Mesenteric fat pad (tissue), 1 donor: ENCODE results near the gene SAP25. TPM values are rescaled to one million over a fixed set of nuclear protein-coding genes. Genes with fewer than 3 reads are reported as not detected.

Experiments used
- DNase-seq: peaks from one replicate; pipeline ENCODE4 v3.0.0-alpha.2; 2020; ENCODE audit warnings: low spot score
- long read RNA-seq: library from polyadenylated mRNA; unstranded; transcript quantifications from one replicate; pipeline ENCODE4 v2.0.0, GENCODE V29; 2020
- total RNA-seq: library from RNA; stranded (reverse); fragmentation: NEBNext Ultra II Directional; extraction: Animal tissue kit (Norgen Biotek cat#: 25700); gene quantifications from one replicate; pipeline ENCODE4 v1.2.1, GENCODE V29; 2021
- donor health status: DM: yes; HTN: yes; CAD: no.

Gene SAP25
- total RNA-seq, result 2.3 TPM
- long read RNA-seq, partial matches to known transcripts, result 0 of 1 reads
- long read RNA-seq, other reads (novel, unspliced or antisense), result 0 of 1 reads

- DNase-seq, result no peak
Measured at GRCh38 chr7:100573691-100574361, at the start of gene SAP25. TSS of gene SAP25 (minus strand) at chr7:100573900. CDS start at chr7:100573742, 158 bp downstream.

DNA sequence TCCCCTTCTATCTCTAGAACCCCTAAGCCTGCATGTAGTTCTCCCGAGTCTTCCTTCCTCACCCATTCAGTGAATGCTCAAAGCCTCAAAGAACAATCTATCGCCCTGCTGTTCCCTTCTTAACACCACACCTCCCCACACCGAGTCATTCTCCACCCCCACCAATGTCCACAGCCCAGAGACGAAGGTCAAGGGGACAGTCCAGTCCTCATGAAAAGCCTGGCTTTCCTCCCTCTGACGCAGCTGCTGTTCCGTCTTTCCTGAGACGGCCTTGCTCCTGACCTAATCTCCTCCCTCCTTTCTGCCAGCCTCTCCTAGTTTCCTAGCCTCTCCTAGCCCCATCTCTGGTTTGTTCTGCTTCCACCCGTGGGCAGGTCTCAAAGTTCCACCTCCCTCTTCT lies 47.9 kb upstream of the SAP25 start:
- no peak for DNase-seq

DNA sequence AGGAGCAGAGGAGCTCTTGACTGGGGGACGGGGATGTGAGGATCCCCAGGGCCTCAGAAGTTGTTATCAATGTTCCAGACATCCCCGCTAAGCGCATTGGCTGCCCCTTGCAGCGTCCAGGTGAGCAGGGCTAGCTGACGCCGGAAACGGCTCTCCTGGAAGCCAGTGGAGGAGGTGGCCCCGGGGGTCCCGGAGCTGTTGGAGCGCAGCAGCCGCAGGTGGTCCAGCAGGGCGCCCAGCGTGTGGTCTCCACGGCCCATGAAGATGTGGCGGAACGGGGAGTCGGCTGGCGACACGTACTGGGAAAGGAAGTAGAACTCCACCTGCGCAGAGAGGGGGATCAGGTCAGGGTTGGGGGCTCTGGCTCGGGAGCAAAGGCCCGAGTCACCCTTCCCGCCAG lies 47.1 kb upstream of the SAP25 start:
- DNase-seq, result no peak

- DNase-seq, result no peak
Measured at GRCh38 chr7:100620239-100620638, 46.5 kb upstream of the SAP25 start.

GRCh38 chr7:100614308-100614861 lies 40.7 kb upstream of the SAP25 start:
- DNase-seq, result no peak

GRCh38 chr7:100613412-100614175 lies 39.9 kb upstream of the SAP25 start:
- no peak for DNase-seq

DNA sequence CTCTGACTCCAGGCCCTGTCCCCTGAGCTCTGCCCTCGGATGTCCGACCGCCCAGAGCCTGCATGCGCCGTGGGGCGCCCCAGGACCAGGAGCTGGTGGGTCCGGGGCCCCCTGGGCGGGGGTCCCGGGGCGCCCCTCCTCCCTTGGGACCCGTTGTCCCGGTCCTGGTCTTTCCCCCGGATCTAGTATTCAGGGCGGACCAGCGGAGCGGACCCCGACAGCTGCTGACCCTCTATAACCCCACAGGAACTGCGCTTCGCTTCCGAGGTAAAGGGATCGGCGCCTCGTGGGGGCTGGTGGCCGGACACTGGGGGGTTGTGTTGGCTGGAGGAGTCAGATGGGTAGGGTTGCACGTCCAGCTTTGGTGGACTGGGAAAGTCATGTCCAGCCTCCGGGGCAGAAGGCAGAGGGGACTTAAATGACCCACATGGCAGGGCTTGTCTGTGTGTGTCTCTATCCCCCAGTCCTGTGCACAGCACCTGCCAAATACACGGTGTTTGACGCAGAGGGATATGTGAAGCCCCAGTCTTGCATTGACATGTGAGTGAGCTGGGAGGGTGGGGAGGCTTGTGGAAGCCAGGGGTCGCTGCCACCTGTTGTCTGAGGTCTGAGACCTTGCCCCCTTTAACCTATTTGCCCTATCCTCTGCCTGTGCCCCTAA lies 39.2 kb upstream of the SAP25 start:
- DNase-seq, result no peak

DNA sequence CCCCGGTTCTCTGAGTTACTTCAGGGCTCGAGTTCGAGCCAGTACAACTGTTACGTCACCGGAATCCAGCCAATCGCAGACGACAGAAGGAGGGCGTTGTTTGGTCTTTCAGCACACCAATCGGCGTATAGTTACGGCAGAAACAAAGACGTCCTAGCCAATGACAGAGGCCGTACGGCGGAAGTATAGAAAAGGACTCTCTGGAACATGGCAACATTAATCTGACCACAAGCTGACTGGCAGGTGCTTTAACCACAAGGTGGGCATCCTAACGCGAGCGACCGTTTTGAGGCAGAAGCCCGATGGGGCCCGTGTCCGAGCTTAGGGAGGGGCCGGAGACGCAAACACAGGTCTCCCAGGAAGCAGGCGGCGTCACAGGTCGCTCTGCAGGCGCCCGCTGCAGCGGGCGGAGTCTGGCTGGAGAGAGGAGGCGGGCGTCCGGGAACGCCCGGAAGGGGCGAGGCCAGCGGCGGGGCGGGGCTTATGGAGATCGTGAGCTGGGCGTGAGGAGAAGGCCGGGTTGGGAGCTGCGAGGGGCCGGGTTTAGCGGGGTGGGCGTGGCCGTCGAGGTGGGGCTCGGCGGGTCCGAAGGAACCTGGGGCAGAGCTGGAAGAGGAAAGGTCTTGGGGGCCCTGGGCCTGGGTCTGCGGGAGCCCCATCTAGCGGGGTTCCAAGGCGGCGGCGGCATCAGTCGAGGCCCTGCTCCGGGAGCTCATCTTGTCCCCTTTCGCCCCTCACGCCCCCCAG lies 38.5 kb upstream of the SAP25 start, which contains the start of gene MOSPD3:
MOSPD3 (plus strand) TSS at position 558 of the 747 bp plus-strand sequence. CDS start 252 bp downstream, outside the sequence.
- peak; percentile 99 for DNase-seq

DNA sequence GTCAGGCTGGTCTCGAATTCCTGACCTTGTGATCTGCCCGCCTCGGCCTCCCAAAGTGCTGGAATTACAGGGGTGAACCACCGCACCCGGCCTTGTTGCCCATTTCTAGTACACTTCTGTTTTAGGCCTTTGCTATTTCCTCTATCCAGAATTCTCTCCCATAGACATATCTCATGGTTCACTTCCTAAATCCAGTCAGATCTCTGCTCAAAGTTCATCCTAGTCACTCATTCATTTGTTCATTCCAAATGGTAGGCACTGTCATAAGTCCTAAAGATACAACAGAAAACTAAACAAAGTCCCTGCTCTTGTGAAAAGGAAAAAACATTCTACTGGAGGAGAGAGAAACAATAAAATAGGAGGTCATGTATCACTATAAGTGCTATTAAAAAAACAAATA lies 36.3 kb upstream of the SAP25 start:
- DNase-seq, result no peak

GRCh38 chr7:100607111-100607510 lies 33.4 kb upstream of the SAP25 start:
- no peak for DNase-seq

DNA sequence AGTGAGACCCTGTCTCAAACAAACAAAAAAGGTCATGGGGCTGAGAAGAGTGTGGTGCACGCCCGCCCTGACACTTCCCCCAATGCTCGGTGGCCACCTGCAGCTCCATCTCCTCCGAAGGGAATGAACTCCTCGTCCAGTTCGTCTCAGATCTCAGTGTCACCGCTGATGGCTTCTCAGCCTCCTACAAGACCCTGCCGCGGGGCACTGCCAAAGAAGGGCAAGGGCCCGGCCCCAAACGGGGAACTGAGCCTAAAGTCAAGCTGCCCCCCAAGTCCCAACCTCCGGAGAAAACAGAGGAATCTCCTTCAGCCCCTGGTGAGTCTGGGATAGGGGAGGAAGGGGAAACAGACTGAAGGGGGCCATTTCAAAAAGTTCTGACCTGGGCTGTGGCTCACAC lies 32.6 kb upstream of the SAP25 start:
- no peak for DNase-seq

DNA sequence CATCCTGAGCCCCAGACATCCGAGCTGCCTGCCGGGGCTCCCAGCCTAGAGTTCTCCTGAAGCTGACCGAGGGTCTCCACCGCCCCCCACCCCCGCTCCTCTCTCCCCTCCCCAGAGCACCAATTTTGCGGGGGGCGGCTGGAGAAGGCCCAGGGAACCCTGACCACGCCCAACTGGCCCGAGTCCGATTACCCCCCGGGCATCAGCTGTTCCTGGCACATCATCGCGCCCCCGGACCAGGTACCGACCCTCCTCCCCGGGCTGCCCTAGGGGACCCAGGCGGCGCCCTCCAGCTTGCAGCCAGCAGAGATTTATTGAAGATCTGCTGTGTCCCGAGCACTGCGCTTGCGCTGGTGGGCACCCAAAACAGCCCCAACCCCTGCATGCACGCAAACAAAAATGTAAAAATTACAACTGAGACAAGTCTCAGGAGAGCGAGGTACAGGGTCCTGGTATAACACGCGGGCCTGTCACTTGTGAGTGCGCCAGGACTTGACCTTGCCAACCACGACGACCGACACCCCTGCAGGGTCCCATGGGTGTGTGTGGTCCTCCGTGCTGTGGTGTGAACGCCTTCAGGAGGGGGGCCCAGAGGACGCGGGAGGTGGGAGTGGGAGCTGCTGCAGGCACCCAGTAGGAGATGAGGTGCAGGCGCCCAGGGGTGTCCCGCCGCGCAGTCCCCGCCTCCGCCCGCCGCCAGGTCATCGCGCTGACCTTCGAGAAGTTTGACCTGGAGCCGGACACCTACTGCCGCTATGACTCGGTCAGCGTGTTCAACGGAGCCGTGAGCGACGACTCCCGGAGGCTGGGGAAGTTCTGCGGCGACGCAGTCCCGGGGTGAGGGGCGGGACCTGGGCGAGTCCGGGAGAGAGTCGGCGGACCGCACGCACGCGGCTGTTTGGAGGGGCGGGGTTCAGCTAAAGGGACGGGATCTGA lies 31.5 kb upstream of the SAP25 start:
- DNase-seq, result no peak

DNA sequence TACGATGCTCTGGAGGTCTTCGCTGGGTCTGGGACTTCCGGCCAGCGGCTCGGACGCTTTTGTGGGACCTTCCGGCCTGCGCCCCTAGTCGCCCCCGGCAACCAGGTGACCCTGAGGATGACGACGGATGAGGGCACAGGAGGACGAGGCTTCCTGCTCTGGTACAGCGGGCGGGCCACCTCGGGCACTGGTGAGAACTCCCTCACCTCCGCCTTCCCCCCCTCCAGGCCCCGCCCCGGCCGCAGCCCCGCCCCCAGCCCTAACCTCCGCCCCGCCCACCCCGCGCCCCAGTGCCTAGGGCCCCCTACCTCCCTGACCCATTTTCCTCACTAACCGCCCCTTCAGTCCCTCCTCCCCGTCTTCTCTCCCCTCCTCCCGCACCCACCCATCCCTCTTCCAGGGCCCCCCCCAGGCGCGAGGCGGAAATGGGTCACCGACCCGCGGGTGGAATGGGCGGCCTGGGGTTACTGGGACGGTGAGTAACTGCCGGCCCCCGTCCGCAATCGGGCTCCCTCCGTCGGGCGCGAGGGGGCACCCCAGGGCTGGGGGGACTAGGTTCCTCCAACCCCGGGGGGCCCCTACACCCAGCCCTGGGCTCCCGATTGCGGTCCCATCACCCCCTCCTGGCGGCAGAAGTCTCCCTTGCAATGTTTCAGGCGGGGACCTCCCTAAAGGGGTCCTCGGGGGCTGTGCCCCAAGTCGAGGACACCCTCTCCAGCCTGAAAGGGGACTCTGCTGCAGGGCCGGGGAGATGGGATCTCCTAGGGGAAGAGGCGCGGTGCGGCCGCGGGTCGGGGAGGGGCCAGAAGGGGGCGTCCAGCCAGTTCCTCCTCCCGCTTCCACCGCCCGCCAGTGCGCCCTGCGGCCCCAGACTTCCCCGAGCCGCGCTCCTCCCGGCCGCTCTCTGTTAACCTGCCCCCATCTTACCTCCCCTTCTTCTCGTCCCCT lies 30.6 kb upstream of the SAP25 start:
- peak; percentile 94 for DNase-seq

- DNase-seq, result no peak
Measured at GRCh38 chr7:100603726-100604027, 30.0 kb upstream of the SAP25 start.

- no peak for DNase-seq
Measured at GRCh38 chr7:100602889-100603725, 29.4 kb upstream of the SAP25 start.

GRCh38 chr7:100600730-100601038 lies 27.0 kb upstream of the SAP25 start:
- DNase-seq, result no peak

DNA sequence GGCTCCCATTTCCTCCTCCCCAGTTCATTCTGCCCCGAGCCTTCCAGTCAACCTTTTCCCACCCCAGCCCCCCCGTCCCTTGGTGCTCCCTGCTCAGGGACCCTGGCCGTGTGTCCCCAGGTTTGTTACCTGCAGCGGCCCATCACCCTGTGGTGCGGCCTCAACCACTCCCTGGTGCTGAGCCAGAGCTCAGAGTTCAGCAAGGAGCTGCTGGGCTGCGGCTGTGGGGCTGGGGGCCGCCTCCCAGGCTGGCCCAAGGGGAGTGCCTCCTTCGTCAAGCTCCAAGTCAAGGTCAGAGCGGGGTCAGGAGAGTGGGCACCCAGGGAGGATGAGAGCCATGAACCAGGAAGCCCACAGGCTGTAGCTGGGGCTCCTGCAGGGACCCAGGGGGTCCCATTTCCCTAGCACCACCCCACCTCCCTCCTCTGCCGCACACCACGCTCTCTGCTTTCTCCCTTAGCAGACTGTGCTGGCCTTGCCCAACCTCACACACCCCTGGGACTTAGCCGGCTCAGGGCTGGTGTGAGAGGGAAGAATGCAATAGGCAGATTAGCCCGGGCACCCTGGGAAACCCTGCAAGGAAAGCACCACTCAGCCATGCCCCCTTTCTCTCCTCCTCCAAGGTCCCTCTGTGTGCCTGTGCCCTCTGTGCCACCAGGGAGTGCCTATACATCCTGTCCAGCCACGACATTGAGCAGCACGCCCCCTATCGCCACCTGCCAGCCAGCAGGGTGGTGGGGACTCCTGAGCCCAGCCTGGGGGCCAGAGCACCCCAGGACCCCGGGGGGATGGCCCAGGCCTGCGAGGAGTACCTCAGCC lies 26.4 kb upstream of the SAP25 start:
- DNase-seq, result no peak
